CD4-positive, alpha-beta T cell treated with Interleukin-4 for 4 hours (primary cell): ENCODE measurements around the gene TANC1.

Experiments
- DNase-seq: peaks from one replicate; pipeline ENCODE4 v3.0.0-alpha.2; 2020

The TANC1 gene

GRCh38 chr2:159175182-159175581, 206.7 kb downstream of the TANC1 start:
- DNase-seq = peak; percentile 8

GRCh38 chr2:159175927-159176326, 207.5 kb downstream of the TANC1 start:
- no peak for DNase-seq

- DNase-seq = no peak
These were observed 208.1 kb downstream of the TANC1 start for GRCh38 chr2:159176555-159176954.

GRCh38 chr2:159177357-159177756, 208.9 kb downstream of the TANC1 start:
- DNase-seq = no peak

GRCh38 chr2:159177957-159178356, 209.5 kb downstream of the TANC1 start:
- no peak for DNase-seq

- DNase-seq = no peak
These were observed 210.7 kb downstream of the TANC1 start for GRCh38 chr2:159179096-159179495.

GRCh38 chr2:159179696-159180095, 211.3 kb downstream of the TANC1 start:
- no peak for DNase-seq

GRCh38 chr2:159183346-159183745, 214.9 kb downstream of the TANC1 start:
- no peak for DNase-seq

- no peak for DNase-seq
These were observed 217.1 kb downstream of the TANC1 start for GRCh38 chr2:159185401-159186130.

GRCh38 chr2:159186462-159186861, 218.0 kb downstream of the TANC1 start:
- no peak for DNase-seq

GRCh38 chr2:159187106-159187505, 218.7 kb downstream of the TANC1 start:
- DNase-seq = no peak

- DNase-seq = no peak
These were observed 220.0 kb downstream of the TANC1 start for GRCh38 chr2:159188449-159188848.

GRCh38 chr2:159192371-159192918, 224.0 kb downstream of the TANC1 start:
- no peak for DNase-seq

- DNase-seq = no peak
These were observed 225.4 kb downstream of the TANC1 start for GRCh38 chr2:159193791-159194190.

GRCh38 chr2:159194241-159194640, 225.8 kb downstream of the TANC1 start:
- no peak for DNase-seq

- DNase-seq = no peak
These were observed 227.3 kb downstream of the TANC1 start for GRCh38 chr2:159195697-159196096.

- no peak for DNase-seq
These were observed 228.0 kb downstream of the TANC1 start for GRCh38 chr2:159196393-159196925.

- DNase-seq = no peak
These were observed 230.8 kb downstream of the TANC1 start for GRCh38 chr2:159199236-159199635.

GRCh38 chr2:159199761-159200465, 231.5 kb downstream of the TANC1 start:
- DNase-seq = no peak

- DNase-seq = no peak
These were observed 232.1 kb downstream of the TANC1 start for GRCh38 chr2:159200498-159200897.

GRCh38 chr2:159201360-159202063, 233.1 kb downstream of the TANC1 start:
- DNase-seq = peak; percentile 49

- DNase-seq = no peak
These were observed 234.2 kb downstream of the TANC1 start for GRCh38 chr2:159202568-159203071.
